ENCODE results near the gene FAIM2. TPM values are rescaled to one million over a fixed set of nuclear protein-coding genes. Genes with fewer than 3 reads are reported as not detected.

FAIM2 gene
- total RNA-seq (2022; extraction: Qiagen RNA extraction; ENCODE audit: low read depth) = 0.04 to 0.16 TPM in 2 of 5 replicates, not detected in the others

DNA sequence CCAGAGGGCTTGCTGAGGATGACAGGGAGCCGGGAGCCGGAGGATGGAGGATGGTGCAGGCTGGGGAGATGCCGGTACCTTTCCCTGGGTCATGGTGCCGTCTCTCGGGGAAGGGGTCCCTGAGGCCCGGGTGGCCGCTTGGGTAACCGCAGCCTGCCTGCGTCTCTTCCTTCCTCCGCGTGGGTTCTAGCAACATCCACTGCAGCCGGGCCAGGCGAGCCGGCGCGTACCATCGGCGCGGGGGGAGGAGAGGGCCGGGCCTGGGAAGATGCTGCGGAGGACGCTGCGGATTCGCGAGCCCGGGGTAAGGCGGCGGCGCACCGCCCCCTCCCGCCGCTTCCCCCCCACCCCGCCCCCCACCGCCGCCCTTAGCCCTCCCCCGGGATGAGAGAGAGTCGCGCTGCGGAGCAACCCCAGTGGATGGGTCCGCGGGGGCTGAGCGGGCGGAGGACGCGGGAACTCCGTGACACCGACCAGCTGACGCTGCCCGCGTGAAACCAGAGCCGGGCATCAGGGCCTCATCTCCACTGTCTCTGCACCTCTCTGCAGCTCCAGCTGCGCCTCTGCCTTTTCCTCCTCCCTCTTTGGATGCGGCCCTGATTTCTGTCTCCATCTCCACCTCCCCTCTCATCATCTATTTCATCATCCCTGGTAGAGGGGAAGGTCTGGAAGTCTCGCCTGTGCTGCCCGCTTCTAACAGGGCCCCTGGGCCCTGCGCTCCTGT is at the start of gene FAIM2:
FAIM2 (minus strand) TSS at position 201 of the 724 bp plus-strand sequence; CDS start at position 93, 108 bp downstream.

DNA sequence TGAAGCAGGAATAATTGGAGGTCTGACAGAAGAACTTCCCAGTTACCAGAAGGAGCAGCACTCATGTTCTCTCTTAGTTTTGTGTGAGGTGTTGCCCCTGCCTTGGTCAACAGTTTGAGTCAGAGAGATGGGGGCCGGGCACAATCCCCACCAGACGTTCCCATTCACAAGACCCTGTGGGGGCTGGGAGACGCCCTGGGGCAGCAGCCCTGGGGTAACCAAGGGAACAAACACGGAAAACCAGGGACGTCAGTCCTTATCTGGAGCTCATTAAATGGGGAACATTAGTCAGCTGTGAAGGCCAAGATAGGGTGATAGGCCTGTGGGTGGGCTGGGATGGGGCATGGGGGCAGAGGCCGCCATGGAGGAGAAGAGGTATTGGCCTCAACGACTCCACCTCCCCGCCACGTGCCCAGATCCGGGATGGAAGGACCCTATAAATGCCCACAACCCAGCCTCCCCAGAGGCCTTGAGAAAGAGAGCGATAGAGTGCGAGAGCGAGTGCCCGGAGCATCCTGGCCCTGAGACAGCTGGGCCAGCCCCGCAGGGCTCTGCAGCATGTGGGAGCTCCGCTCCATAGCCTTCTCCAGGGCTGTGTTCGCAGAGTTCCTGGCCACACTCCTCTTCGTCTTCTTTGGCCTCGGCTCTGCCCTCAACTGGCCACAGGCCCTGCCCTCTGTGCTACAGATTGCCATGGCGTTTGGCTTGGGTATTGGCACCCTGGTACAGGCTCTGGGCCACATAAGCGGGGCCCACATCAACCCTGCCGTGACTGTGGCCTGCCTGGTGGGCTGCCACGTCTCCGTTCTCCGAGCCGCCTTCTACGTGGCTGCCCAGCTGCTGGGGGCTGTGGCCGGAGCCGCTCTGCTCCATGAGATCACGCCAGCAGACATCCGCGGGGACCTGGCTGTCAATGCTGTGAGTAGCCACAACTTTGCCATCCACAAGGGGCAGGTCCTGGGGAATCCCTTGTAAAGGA is 46.9 kb upstream of the FAIM2 start, which contains the start of gene AQP2:
AQP2 (plus strand) TSS at position 465 of the 979 bp plus-strand sequence; CDS start at position 559, 94 bp downstream.

DNA sequence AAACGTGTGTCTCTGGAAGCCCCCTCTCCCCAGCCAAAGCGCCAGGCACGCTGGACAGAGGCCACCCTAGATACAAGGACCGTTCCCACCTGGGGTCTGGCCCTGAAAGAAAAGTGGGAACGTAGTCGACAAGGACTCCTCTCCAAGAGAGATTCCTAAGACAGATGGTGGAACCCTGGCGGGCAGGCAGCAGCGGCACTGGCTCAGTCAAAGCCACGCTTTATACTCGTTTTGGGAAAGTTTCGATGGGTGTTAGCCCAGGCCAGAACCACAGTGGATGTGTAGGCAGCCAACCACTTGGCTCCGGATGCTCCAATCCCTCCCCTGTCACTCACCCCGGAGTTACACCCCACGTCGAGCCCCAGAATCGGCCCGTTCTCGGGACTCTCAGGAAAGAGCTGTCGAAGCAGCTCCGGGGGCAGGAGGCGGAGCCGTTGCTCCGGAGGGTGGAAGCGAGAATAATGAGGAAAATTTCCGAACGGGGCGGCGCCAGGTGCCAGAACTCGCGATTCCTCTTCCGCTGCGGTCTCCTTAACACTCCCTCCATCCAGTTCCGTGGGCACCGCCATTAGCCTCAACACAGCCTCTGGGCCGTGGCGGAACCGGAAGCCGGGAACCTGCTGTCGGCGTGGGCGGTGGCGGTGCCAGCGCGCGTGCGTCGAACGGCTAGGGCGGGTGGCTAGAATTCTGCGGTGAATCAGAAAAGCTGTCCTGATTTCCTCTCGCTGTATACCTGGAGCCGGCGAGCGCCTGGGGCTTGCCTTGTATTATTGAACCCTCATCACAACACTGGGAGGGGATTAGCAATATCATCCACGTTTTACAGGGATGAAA is 61.0 kb downstream of the FAIM2 start, which contains the start of gene BCDIN3D:
BCDIN3D (minus strand) TSS at position 588 of the 834 bp plus-strand sequence; CDS start at position 569, 19 bp downstream.

GRCh38 chr12:49828133-49829091 is 75.3 kb downstream of the FAIM2 start, which contains the start of gene NCKAP5L:
Gene NCKAP5L (minus strand): TSS chr12:49828413. CDS start chr12:49804044, 24,369 bp downstream.

Other genes starting within 250 kb of the FAIM2 start
- gene FMNL3, start 196.5 kb downstream of the FAIM2 start, total RNA-seq (2022; extraction: Qiagen RNA extraction; ENCODE audit: low read depth) = 1.6 to 2.5 TPM (median 1.8 TPM) in 5 replicates
- gene TMBIM6, start 162.3 kb downstream of the FAIM2 start, total RNA-seq (2022; extraction: Qiagen RNA extraction; ENCODE audit: low read depth) = 423 to 517 TPM (median 494 TPM) in 5 replicates
- gene NCKAP5L, start 75.5 kb downstream of the FAIM2 start, total RNA-seq (2022; extraction: Qiagen RNA extraction; ENCODE audit: low read depth) = 7.1 to 9.5 TPM (median 7.8 TPM) in 5 replicates
- 4.7 to 5.9 TPM (median 4.8 TPM) in 5 replicates for gene BCDIN3D, start 60.8 kb downstream of the FAIM2 start, total RNA-seq (2022; extraction: Qiagen RNA extraction; ENCODE audit: low read depth)
- gene AQP2, start 46.8 kb upstream of the FAIM2 start, total RNA-seq (2022; extraction: Qiagen RNA extraction; ENCODE audit: low read depth) = not detected in 5 replicates
- not detected in 5 replicates for gene AQP5, start 58.0 kb upstream of the FAIM2 start, total RNA-seq (2022; extraction: Qiagen RNA extraction; ENCODE audit: low read depth)
- 0.02 to 0.05 TPM in 2 of 5 replicates, not detected in the others for gene AQP6, start 69.0 kb upstream of the FAIM2 start, total RNA-seq (2022; extraction: Qiagen RNA extraction; ENCODE audit: low read depth)
- gene RACGAP1, start 121.6 kb upstream of the FAIM2 start, total RNA-seq (2022; extraction: Qiagen RNA extraction; ENCODE audit: low read depth) = 77.7 to 89.1 TPM (median 85.5 TPM) in 5 replicates
- 5.3 to 6.8 TPM (median 6.2 TPM) in 5 replicates for gene ASIC1, start 153.7 kb upstream of the FAIM2 start, total RNA-seq (2022; extraction: Qiagen RNA extraction; ENCODE audit: low read depth)
- gene SMARCD1, start 181.4 kb upstream of the FAIM2 start, total RNA-seq (2022; extraction: Qiagen RNA extraction; ENCODE audit: low read depth) = 72.3 to 81.7 TPM (median 75.1 TPM) in 5 replicates
- gene GPD1, start 200.1 kb upstream of the FAIM2 start, total RNA-seq (2022; extraction: Qiagen RNA extraction; ENCODE audit: low read depth) = 0.10 to 0.39 TPM (median 0.20 TPM) in 5 replicates
- gene COX14, start 208.3 kb upstream of the FAIM2 start, total RNA-seq (2022; extraction: Qiagen RNA extraction; ENCODE audit: low read depth) = 69.8 to 77.8 TPM (median 75.1 TPM) in 5 replicates

All from A549 treated with DMSO at 1 μM for 4 hours (cell line).